IMR-90 (cell line): ENCODE results near the gene KRT83.

ENCODE experiments used
- BHLHE40 ChIP-seq: fragments of 150-350 bp; IDR thresholded peaks from 2 replicates; pipeline ENCODE4 v1.6.1; 2016; ENCODE audit warnings: mild to moderate bottlenecking, low read depth, low read length
- CEBPB ChIP-seq: IDR thresholded peaks from 2 replicates; pipeline ENCODE4 v1.6.1; 2012; ENCODE audit warnings: low read depth, low read length, improper control_type of control experiment
- CTCF ChIP-seq: conservative IDR thresholded peaks from 2 replicates; pipeline ENCODE4 v1.5.1; 2012; ENCODE audit warnings: mild to moderate bottlenecking, low read depth, low read length, improper control_type of control experiment
- FOS ChIP-seq: fragments of 150-350 bp; IDR thresholded peaks from 2 replicates; pipeline ENCODE4 v1.6.1; 2016; ENCODE audit warnings: low read depth, low read length
- MAFK ChIP-seq: IDR thresholded peaks from 2 replicates; pipeline ENCODE4 v1.6.1; 2012; ENCODE audit warnings: low read depth, low read length, improper control_type of control experiment
- MAZ ChIP-seq: IDR thresholded peaks from 2 replicates; pipeline ENCODE4 v1.6.1; 2012; ENCODE audit warnings: low read depth, mild to moderate bottlenecking, low read length, improper control_type of control experiment, moderate library complexity, borderline replicate concordance
- MXI1 ChIP-seq: IDR thresholded peaks from 2 replicates; pipeline ENCODE4 v1.6.1; 2012; ENCODE audit warnings: low read depth, mild to moderate bottlenecking, low read length, moderate library complexity, borderline replicate concordance
- POLR2A ChIP-seq: IDR thresholded peaks from 2 replicates; pipeline ENCODE4 v1.6.1; 2012; ENCODE audit warnings: mild to moderate bottlenecking, low read depth, low read length
- RAD21 ChIP-seq: IDR thresholded peaks from 2 replicates; pipeline ENCODE4 v1.6.1; 2012; ENCODE audit warnings: low read length, improper control_type of control experiment
- SMC3 ChIP-seq: fragments of 150-350 bp; IDR thresholded peaks from 2 replicates; pipeline ENCODE4 v1.6.1; 2016; ENCODE audit warnings: low read depth, mild to moderate bottlenecking, antibody characterized with exemption, low read length, moderate library complexity
- USF2 ChIP-seq: fragments of 150-350 bp; IDR thresholded peaks from 2 replicates; pipeline ENCODE4 v1.6.1; 2017; ENCODE audit warnings: mild to moderate bottlenecking, antibody characterized with exemption, low read length, low read depth

- TF ChIP-seq POLR2A (no peak), RAD21 (no peak), CTCF (no peak), USF2 (no peak), CEBPB (no peak), FOS (no peak), MAFK (no peak), MXI1 (no peak), BHLHE40 (no peak), SMC3 (no peak), MAZ (no peak)
Observed at GRCh38 chr12:52333321-52333720, 12.1 kb upstream of the KRT83 start.
